Activated naive CD8-positive, alpha-beta T cell (primary cell): ENCODE results near the gene CA4.
A peak's percentile ranks its signal among the peaks of the same experiment; 100 is the strongest.
"Not testable (repeated sequence)": the region's sequence is repeated elsewhere in the genome, so short reads cannot be mapped to it uniquely, and the experiment has no call there.

Experiments used
- H3K27ac Mint-ChIP-seq: one replicate; pipeline ENCODE4 v1.8.0; 2021; ENCODE audit warnings: mixed read lengths
- H3K27me3 Mint-ChIP-seq: one replicate; pipeline ENCODE4 v1.8.0; 2021; ENCODE audit warnings: mixed read lengths
- H3K36me3 Mint-ChIP-seq: one replicate; pipeline ENCODE4 v1.8.0; 2021; ENCODE audit warnings: mixed read lengths
- H3K4me1 Mint-ChIP-seq: one replicate; pipeline ENCODE4 v1.8.0; 2021; ENCODE audit warnings: low read depth, mixed read lengths
- H3K4me3 Mint-ChIP-seq: one replicate; pipeline ENCODE4 v1.8.0; 2021; ENCODE audit warnings: mild to moderate bottlenecking, mixed read lengths
- H3K9me3 Mint-ChIP-seq: one replicate; pipeline ENCODE4 v1.8.0; 2021; ENCODE audit warnings: low read depth, mixed read lengths

Gene CA4

GRCh38 chr17:60149691-60150582 lies at the start of gene CA4:
Gene CA4 (plus strand): TSS chr17:60149973. CDS start chr17:60150035, 62 bp downstream.
- peaks cover 28% of the 10 kb centered on the region for H3K27me3 Mint-ChIP-seq
- H3K4me1 Mint-ChIP-seq, result peaks cover 12% of the 10 kb centered on the region
- H3K36me3 Mint-ChIP-seq, result no peaks in the 10 kb centered on the region
- H3K9me3 Mint-ChIP-seq, result no peaks in the 10 kb centered on the region
- H3K4me3 Mint-ChIP-seq, result peak within 1 kb of the TSS; percentile 61
- H3K27ac Mint-ChIP-seq, result no peak within 1 kb of the TSS

DNA sequence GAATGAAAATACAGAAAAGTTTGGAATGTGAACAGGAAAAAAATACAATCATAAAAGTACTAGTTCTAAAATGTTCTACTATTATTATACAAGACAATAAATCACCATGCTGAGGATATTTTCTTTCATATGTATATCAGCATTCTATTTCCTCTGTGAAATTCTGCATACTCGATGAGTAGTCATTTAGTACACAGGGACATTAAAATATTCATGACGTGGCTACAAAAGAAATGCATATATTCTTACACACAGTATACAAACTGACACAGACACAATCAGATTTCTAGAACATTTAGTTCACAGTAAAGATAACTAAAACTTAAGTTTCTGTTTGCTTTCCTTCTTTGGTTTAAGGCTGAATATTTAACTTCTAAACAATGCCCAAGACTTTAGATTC lies 49.2 kb upstream of the CA4 start:
- H3K27ac Mint-ChIP-seq, H3K9me3 Mint-ChIP-seq, H3K4me3 Mint-ChIP-seq, H3K36me3 Mint-ChIP-seq: not testable (repeated sequence)
- H3K27me3 Mint-ChIP-seq, result peaks cover 20% of the 10 kb centered on the region
- peaks cover 10% of the 10 kb centered on the region for H3K4me1 Mint-ChIP-seq

GRCh38 chr17:60102015-60102631 lies 47.6 kb upstream of the CA4 start:
- H3K27ac Mint-ChIP-seq, H3K36me3 Mint-ChIP-seq, H3K9me3 Mint-ChIP-seq: not testable (repeated sequence)
- Mint-ChIP-seq H3K4me1 (peaks cover 10% of the 10 kb centered on the region), H3K4me3 (peak overlapping the region; percentile 77), H3K27me3 (peaks cover 27% of the 10 kb centered on the region)

DNA sequence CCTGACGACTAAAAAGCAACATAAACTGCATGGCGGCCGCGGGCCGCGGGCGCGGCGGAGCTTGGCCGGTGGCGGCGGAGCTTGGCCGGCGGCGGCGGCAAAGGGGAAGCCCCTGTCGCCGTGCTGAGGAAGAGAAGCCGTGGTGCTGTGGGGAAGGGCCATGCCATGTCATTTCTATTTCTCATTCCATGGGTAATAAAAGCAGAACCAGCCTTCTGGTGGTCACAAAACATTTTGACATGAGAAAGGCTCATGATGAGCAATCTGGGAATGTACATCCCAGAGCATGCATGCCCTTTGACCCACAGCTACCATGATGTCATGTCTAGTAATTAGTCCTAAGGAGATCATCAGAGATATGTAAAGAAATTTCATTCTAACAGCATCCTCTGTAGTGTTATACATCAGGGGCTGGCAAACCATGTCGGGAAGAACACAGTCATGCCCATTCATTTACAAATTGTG lies 47.1 kb upstream of the CA4 start:
- Mint-ChIP-seq H3K27ac (no peak overlapping the region), H3K4me1 (peaks cover 10% of the 10 kb centered on the region), H3K9me3 (no peaks in the 10 kb centered on the region), H3K4me3 (peak overlapping the region; percentile 77), H3K36me3 (no peaks in the 10 kb centered on the region), H3K27me3 (peaks cover 25% of the 10 kb centered on the region)

- Mint-ChIP-seq H3K27ac (no peak overlapping the region), H3K9me3 (no peaks in the 10 kb centered on the region), H3K36me3 (no peaks in the 10 kb centered on the region), H3K27me3 (peaks cover 25% of the 10 kb centered on the region), H3K4me1 (peaks cover 10% of the 10 kb centered on the region), H3K4me3 (no peak overlapping the region)
These were observed 45.8 kb upstream of the CA4 start for GRCh38 chr17:60103957-60104356.

DNA sequence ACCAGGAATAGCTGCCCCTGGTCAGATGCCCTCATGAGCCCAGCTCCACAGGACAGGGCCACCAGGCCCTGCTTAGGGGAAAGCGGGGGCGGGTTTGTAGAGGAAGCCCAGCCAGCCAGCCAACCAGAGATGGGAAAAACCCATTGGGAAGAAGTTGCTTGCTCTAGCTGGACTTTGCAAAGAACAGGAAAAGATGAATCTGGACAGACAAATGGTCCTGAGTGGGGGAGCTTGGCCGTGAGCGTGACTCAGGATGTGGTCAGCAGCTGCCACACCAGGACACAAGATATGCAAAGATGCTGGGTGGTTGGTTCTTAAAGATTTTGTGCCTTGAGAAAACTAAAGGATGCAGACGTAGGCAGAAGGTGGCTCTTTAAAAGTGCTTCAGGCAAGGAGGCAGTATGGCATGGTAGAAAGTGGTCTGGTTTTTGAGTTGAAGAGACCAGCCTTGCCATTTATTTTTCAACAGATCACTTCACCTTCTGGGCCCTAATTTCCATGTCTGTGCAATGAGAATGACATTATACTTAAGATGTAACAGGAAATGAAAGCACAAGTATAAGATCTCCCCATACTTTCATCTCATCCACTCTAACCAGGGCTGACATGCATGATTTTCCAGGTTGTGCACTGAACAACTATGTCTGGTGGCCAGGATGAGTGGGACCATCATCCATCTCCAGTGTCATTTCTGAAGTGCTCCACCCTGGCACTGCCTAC lies 43.3 kb upstream of the CA4 start:
- no peak overlapping the region for H3K27ac Mint-ChIP-seq
- H3K4me3 Mint-ChIP-seq, result no peak overlapping the region
- H3K27me3 Mint-ChIP-seq, result peaks cover 28% of the 10 kb centered on the region
- H3K9me3 Mint-ChIP-seq, result no peaks in the 10 kb centered on the region
- H3K4me1 Mint-ChIP-seq, result peaks cover 10% of the 10 kb centered on the region
- no peaks in the 10 kb centered on the region for H3K36me3 Mint-ChIP-seq

DNA sequence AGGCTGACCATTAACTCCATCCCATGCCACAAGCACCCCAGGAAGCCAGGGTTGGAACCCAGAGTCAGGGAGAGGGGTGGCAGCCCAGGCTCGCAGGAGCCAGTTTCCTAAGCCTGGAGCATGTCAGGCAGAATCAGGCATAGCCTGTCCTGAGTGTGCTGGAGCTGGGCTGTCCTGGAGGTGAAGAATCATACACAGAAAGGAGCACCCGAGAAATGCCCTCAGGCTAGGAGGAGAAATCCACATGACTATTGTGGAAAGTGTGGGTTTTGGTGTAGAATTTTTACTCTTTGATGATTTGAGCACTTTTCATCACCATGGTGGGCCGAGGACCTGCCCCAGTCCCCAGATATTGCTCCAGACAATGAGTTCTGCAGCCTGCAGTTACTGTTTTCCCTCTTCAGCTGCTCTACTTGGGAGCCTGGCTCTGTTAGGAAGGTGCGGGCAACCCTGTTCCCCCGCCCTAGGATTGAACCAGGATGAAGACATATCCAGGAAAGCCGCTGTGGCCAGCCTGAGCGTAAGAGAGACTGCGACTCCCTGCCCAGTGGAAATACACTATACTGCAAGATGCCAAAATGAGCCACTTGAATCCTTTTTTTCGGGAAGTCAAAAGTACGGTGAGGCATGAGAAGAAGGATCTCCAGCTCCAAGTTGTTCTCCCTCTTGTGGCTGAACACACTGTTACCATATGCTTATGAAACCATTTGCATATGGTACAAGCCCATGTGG lies 42.1 kb upstream of the CA4 start:
- H3K4me1 Mint-ChIP-seq, result peaks cover 4% of the 10 kb centered on the region
- H3K4me3 Mint-ChIP-seq, result no peak overlapping the region
- H3K36me3 Mint-ChIP-seq, result no peaks in the 10 kb centered on the region
- H3K27me3 Mint-ChIP-seq, result peaks cover 24% of the 10 kb centered on the region
- no peak overlapping the region for H3K27ac Mint-ChIP-seq
- H3K9me3 Mint-ChIP-seq, result no peaks in the 10 kb centered on the region

DNA sequence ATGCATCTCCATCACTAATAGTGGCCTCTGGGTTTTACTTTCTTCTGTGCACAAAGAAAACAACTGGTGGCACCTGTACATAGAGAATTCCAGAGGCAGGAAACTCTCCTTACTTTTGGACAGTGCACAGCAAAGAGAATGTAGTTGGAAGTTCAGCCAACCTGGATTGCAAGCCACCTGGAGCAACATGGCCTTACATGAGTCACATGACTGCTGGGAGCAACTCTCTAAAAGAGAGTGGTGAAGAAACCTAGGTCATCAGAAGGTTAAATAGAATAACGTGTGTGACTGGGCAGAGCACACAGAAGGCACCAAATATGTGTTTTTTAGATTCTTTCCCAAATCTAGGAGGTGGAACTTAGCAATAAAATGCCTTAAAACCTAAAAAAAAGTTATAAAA lies 41.5 kb upstream of the CA4 start:
- not testable (repeated sequence) for H3K27ac Mint-ChIP-seq, H3K36me3 Mint-ChIP-seq, H3K4me1 Mint-ChIP-seq, H3K9me3 Mint-ChIP-seq, H3K4me3 Mint-ChIP-seq
- H3K27me3 Mint-ChIP-seq, result peaks cover 23% of the 10 kb centered on the region

- H3K9me3 Mint-ChIP-seq, result no peaks in the 10 kb centered on the region
- H3K27me3 Mint-ChIP-seq, result peaks cover 22% of the 10 kb centered on the region
- no peaks in the 10 kb centered on the region for H3K36me3 Mint-ChIP-seq
- H3K27ac Mint-ChIP-seq, result no peak overlapping the region
- no peak overlapping the region for H3K4me3 Mint-ChIP-seq
- no peaks in the 10 kb centered on the region for H3K4me1 Mint-ChIP-seq
These were observed 41.1 kb upstream of the CA4 start for GRCh38 chr17:60108712-60109111.

DNA sequence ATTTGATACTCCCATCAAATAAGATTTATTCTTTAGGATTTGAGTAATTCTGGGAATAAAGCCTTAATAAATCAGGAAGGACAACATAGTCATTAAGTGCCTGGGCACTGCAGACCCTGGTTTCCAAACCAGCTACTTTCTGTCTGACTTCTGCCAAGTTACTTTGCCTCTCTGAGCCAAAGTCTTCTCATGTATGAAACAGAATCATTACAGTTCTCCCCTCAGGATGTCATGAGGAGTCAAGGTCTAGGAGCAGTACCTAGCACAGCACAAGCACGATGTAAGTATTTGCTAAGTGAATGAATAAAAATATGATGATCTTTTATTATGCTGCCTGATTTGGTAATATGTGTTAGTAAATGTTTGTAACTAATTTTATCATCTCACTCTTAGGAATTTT lies 40.6 kb upstream of the CA4 start:
- peaks cover 20% of the 10 kb centered on the region for H3K27me3 Mint-ChIP-seq
- no peak overlapping the region for H3K4me3 Mint-ChIP-seq
- no peaks in the 10 kb centered on the region for H3K4me1 Mint-ChIP-seq
- no peak overlapping the region for H3K27ac Mint-ChIP-seq
- no peaks in the 10 kb centered on the region for H3K36me3 Mint-ChIP-seq
- no peaks in the 10 kb centered on the region for H3K9me3 Mint-ChIP-seq

- H3K27me3 Mint-ChIP-seq, result peaks cover 15% of the 10 kb centered on the region
- no peaks in the 10 kb centered on the region for H3K9me3 Mint-ChIP-seq
- H3K4me1 Mint-ChIP-seq, result no peaks in the 10 kb centered on the region
- no peaks in the 10 kb centered on the region for H3K36me3 Mint-ChIP-seq
- H3K27ac Mint-ChIP-seq, result no peak overlapping the region
- no peak overlapping the region for H3K4me3 Mint-ChIP-seq
These were observed 39.2 kb upstream of the CA4 start for GRCh38 chr17:60110586-60110985.

- not testable (repeated sequence) for H3K9me3 Mint-ChIP-seq, H3K27me3 Mint-ChIP-seq, H3K27ac Mint-ChIP-seq, H3K4me1 Mint-ChIP-seq, H3K36me3 Mint-ChIP-seq, H3K4me3 Mint-ChIP-seq
These were observed 38.1 kb upstream of the CA4 start for GRCh38 chr17:60111661-60112060.

DNA sequence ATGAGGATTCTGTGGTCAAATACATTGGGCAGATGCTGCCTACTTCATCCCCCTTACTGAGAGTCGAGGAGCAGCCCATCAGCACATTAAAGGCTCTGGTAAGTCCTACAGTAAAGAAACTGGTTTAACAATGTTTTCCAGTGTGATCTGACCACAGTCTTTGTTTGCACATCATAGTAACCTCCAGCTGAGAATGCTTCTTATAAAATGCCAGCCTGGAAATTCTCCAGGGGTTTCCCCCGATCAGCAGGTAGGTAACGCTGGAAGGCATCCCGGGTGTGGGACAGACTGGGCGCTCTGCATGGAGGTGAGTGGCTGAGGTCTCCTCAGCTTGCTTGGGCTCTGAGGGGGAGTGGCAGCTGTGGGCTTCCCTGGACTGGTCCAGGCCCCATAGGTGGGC lies 34.4 kb upstream of the CA4 start:
- H3K27me3 Mint-ChIP-seq, H3K4me1 Mint-ChIP-seq, H3K27ac Mint-ChIP-seq, H3K4me3 Mint-ChIP-seq, H3K9me3 Mint-ChIP-seq, H3K36me3 Mint-ChIP-seq: not testable (repeated sequence)

DNA sequence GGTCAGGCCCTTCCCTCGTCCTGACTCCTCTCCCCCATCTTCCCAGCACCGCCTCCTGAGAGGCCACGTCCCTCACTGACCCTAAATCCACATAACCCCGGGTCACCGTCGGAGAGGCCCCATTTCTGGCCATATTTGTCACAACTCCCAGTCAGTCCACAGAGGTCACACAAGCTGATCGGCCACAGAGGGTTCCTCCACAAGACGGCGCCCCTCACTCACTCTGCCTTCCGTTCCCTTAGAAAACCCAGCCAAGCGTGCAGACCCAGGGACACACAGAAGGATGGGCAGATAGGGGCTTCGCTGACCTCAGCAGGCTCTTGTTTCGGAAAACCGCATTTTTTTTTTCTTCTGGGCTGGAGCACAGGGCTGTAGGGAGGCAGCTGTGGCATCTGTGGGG lies 33.6 kb upstream of the CA4 start:
- not testable (repeated sequence) for H3K4me3 Mint-ChIP-seq, H3K27me3 Mint-ChIP-seq, H3K27ac Mint-ChIP-seq, H3K9me3 Mint-ChIP-seq, H3K36me3 Mint-ChIP-seq, H3K4me1 Mint-ChIP-seq

GRCh38 chr17:60119162-60119561 lies 30.6 kb upstream of the CA4 start:
- not testable (repeated sequence) for H3K4me3 Mint-ChIP-seq, H3K27me3 Mint-ChIP-seq, H3K36me3 Mint-ChIP-seq, H3K27ac Mint-ChIP-seq, H3K9me3 Mint-ChIP-seq, H3K4me1 Mint-ChIP-seq
